ENCODE measurements around the gene JOSD2.

Gene JOSD2

GRCh38 chr19:50478901-50479715 lies 31.9 kb downstream of the JOSD2 start:
- DNase-seq (ENCODE audit: low read depth in 1 of 2, low spot score in 1 of 2), result no peak
- H3K4me3 ChIP-seq (replicated peaks; ENCODE audit: insufficient read depth, low read length), result no peak overlapping the region
- H3K27me3 ChIP-seq (ENCODE audit: insufficient read depth, poor library complexity, severe bottlenecking), result no peaks in the 10 kb centered on the region
- no peak overlapping the region for H3K27ac ChIP-seq (replicated peaks)
- no peak for TF ChIP-seq GABPA (IDR thresholded peaks at IDR 0.05; ENCODE audit: low read depth)
- peak; percentile 10 for TF ChIP-seq CTCF (IDR thresholded peaks at IDR 0.05; ENCODE audit: insufficient read depth, low read length)
- TF ChIP-seq POLR2AphosphoS5 (IDR thresholded peaks at IDR 0.05; ENCODE audit: low read depth), result no peak
- TF ChIP-seq REST (IDR thresholded peaks at IDR 0.05; ENCODE audit: insufficient replicate concordance, low read depth), result no peak
- no peak for TF ChIP-seq SPI1 (IDR thresholded peaks at IDR 0.05; ENCODE audit: borderline replicate concordance, low read depth)

GRCh38 chr19:50477751-50478515 lies 33.1 kb downstream of the JOSD2 start:
- Histone ChIP-seq H3K27me3 (ENCODE audit: insufficient read depth, poor library complexity, severe bottlenecking) (no peaks in the 10 kb centered on the region), H3K4me3 (replicated peaks; ENCODE audit: insufficient read depth, low read length) (no peak overlapping the region), H3K27ac (replicated peaks) (no peak overlapping the region)
- DNase-seq (ENCODE audit: low read depth in 1 of 2, low spot score in 1 of 2), result no peak
- no peak for TF ChIP-seq REST (IDR thresholded peaks at IDR 0.05; ENCODE audit: insufficient replicate concordance, low read depth)
- TF ChIP-seq SPI1 (IDR thresholded peaks at IDR 0.05; ENCODE audit: borderline replicate concordance, low read depth), result no peak
- no peak for TF ChIP-seq GABPA (IDR thresholded peaks at IDR 0.05; ENCODE audit: low read depth)
- TF ChIP-seq CTCF (IDR thresholded peaks at IDR 0.05; ENCODE audit: insufficient read depth, low read length), result no peak
- TF ChIP-seq POLR2AphosphoS5 (IDR thresholded peaks at IDR 0.05; ENCODE audit: low read depth), result no peak

GRCh38 chr19:50476907-50477238 lies 34.1 kb downstream of the JOSD2 start:
- no peak for DNase-seq (ENCODE audit: low read depth in 1 of 2, low spot score in 1 of 2)
- TF ChIP-seq REST (IDR thresholded peaks at IDR 0.05; ENCODE audit: insufficient replicate concordance, low read depth), result no peak
- no peak for TF ChIP-seq SPI1 (IDR thresholded peaks at IDR 0.05; ENCODE audit: borderline replicate concordance, low read depth)
- no peak for TF ChIP-seq POLR2AphosphoS5 (IDR thresholded peaks at IDR 0.05; ENCODE audit: low read depth)
- TF ChIP-seq GABPA (IDR thresholded peaks at IDR 0.05; ENCODE audit: low read depth), result no peak
- TF ChIP-seq CTCF (IDR thresholded peaks at IDR 0.05; ENCODE audit: insufficient read depth, low read length), result no peak
- Histone ChIP-seq H3K27me3 (ENCODE audit: insufficient read depth, poor library complexity, severe bottlenecking) (no peaks in the 10 kb centered on the region), H3K27ac (replicated peaks) (peak overlapping the region; percentile 67), H3K4me3 (replicated peaks; ENCODE audit: insufficient read depth, low read length) (peak overlapping the region; percentile 75)

Measured in HL-60 (cell line).